G401.6 (cell line): ENCODE measurements around the gene ABHD5.

Experiments used
- FAIRE-seq: peaks from 2 replicates; lab custom pipeline; 2012; peaks lifted over from hg19 to GRCh38; lab: Jason Lieb, UNC

ABHD5 gene

DNA sequence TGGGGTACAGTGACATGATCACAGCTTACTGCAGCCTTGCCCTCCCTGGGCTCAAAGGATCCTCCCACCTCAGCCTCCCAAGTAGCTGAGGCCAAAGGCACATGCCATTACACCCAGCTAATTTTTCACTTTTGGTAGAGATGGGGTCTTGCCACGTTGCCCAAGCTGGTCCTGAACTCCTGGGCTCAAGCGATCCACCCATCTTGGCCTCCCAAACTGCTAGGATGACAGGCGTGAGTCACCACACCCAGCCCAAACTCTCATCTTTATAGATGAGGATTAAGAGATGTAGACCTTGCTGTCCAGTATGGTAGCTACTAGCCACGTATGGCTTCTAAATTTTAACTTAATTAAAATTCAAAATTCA, 4.4 kb upstream of the ABHD5 start:
- FAIRE-seq, result no peak

DNA sequence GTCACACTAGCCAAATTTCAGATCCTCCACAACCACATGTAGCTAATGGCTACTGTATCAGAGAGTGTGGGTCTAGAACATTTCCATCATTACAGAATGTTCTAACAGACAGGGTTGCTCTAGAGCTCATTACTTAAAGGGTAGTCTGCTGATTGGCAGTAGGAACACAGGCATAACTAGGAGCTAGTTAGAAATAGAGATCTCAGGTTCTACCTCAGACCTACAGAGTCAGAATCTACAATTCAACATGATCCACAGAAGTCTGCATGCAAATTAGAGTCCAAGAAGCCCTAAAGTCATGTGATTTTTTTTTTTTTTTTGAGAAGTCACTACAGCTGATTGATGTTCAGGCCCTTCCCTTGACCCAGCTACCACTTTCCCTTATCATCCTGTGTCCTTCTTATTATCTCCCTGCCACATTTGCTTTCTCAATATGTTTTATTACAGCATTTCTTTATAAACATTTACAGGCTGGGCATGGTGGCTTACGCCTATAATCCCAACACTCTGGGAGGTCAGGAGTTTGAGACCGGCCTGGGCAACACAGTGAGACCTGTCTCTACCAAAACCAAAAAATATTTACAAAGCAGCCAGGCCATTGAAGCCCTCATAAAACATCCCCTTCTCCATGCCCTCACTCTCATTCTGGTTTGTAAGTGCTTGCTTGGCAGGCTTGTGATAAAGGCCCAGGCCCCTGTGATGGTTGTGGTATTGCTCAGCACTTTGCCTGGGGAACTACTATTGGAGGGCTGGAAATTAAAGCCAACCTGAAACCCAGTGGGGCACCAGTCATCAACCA, 3.8 kb upstream of the ABHD5 start:
- no peak for FAIRE-seq

DNA sequence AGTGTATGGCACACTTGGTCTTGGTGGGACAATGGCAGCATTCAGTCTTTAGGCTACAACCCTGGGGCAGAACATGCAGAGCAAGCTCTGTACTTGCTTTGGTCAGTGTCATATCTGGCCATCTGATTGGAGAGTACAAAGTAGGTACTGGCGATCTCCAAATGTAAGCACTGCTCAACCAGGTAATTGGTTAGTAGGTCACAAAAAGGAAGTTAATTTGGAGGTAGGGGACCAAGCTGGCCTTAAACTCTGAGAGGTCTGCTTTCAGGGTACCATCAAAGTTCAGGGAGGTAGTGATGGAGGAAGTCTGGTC, 3.3 kb upstream of the ABHD5 start:
- FAIRE-seq, result no peak

DNA sequence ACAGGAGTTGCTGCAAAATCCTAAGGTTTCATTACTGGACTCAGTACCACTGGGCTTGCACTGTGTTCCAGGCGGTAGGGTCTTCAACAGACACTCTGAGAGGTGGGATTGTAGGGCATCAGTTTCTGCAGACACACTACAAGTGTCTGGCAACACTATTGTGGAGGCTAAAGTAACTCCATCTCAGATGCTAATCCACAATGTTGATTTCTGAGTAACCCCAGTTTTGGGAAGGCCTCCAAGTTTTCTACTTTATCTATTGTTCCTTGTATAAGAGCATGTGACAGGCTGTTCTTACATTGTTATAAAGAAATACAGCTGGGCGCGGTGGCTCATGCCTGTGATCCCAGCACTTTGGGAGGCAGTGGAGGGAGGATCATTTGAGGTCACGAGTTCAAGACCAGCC, 2.5 kb upstream of the ABHD5 start:
- no peak for FAIRE-seq

DNA sequence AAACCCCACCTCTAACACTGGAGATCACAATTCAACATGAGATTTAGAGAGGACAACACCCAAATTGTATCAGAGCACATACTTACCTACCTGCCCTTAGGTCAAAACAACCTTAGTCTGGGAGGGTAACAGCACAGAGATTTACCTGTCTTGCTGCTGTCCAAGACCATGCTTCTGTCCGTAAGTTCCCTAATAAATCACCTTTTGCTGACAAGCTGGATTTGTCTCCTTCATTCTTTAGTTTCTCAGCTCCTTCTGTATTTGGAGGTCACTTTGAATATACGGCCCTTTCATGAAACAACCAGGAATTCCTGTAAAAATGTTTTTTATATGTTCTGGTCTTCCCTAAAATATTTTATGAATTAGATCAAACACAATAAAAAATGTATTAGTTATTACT, 1.6 kb upstream of the ABHD5 start:
- FAIRE-seq, result no peak

DNA sequence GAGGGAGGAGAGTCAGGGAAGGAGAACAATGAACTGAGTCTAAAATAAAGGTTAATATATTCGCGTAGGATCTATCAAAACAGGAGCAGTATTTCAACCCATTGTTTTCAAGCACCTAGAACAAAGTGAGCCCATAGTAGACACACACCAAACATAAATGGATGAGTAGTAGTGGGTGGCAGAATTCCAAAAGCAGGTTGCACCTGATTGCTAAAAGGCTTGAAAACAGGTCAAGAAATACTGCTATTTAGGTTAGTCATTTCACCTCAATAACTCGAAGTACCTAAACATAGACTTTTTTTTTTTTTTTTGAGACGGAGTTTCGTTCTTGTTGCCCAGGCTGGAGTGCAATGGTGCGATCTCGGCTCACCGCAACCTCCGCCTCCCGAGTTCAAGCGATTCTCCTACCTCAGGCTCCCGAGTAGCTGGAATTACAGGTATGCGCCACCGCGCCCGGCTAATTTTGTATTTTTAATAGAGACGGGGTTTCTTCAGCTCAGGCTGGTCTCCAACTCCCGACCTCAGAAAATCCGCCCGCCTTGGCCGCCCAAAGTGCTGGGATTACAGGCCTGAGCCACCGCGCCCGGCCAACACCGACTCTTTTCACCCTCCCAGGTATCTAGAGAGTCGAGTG, 855 bp upstream of the ABHD5 start:
- no peak for FAIRE-seq

DNA sequence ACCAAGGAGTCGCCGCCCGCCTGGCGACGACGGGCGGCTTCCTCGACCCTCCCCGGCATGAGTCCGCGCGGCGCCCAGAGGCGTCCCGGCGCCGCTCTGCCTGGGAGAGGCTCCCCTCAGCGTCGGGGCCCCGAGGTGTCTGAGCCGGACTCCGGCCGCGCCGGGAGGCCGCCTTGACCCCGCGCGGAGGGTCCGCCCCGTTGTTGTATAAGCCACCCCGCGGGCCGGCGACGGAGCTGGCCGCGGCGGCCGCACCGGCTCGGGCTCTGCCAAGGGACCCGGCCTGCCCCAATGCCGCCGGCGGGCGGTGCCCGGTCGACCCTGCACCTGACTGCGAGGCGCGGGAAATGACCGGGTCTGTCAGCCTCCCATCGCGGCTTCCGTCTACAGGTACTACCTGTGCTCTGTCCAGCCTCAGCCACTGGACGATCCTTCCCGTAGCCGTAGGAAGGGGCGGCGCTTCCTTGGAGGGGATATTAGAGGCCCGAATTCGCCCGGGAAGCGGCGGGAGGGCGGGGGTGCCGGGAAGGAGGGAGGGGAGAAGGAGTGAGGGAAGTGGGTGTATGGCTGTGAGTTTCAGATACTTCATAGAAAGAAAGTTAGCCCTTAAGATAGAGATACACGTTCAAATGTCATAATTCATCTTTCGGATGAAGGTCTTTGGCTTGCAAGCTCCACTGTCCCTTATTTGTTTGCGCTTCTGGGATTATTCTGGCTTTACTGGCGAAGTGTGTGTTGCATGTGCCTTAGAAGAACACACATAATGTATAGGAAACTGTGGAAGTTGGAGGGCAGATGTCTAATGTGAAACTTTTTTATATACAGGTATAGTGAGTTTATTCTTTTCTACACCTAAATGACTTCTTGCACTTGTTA, 620 bp downstream of the ABHD5 start:
- no peak for FAIRE-seq

DNA sequence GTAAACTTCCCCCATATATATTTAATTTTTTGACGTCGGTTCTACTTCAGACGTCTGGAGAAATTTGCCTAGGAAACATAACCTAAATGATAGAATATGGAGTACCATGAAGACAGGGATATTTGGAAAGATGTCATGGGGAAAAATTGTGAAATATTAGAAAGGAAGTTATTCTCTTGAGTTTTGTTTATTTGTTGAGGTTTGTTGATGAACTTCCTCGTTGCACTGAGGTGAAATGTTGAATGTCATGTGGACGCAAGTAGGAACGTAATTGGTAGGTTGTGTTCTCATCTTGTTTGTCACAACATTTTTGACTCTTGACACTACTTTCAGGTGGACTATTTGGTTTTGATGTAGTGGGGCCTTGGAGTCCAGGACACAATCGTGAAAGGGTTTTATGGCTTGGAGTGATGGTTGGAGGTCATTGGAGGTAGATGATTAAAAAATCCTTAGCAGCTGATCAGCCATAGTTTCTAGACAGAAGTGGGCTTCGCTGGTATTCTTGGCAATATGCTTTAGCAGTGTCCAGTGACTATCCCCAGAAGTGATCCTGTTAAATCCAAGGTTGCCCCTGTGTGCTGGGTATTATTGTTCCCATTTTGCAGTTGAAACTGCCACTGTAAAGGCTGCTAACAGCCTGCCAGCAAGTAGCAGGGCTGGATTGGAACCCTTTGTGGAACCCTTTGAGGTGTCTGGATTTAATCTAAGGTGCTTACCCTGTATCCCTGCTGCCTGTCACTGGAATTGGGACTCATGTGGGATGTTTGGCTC, 1.5 kb downstream of the ABHD5 start:
- FAIRE-seq, result no peak

DNA sequence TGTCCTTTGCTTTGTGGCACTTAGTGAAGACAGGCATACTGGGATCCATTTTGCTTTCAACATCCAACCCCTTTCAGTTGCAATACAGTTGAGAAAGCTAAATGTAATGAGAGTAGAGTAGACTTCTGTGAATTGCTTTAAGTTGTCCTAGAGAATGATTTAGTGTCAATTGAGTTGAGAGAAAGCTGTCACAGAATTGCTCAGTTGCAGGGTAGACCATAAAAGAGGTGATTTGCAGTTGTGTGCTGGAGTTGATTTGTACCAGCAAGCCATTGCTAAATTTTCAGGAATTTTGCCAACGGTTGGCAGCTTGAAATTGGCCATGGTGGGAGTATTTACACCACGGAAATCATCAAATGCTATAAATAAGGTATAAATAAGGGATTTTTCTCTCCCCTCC, 2.2 kb downstream of the ABHD5 start:
- no peak for FAIRE-seq

DNA sequence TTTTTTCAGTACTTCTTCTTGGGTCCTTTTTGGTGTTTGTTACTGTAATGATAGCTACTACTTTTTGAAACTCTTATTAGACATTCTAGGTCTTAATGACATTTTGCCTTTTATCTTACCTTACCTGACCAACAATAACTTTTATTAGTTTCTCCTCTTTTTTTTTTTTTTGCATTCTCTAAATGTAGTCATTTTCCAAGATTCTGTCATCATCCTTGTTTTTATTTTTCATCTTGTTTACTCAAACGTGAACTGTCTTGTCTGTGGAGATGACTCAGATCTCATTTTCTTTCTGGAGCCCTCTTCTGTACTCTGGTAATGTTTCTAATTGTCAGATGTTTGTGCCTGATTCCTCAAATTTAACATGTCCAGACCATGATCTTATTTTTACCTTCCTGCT, 2.9 kb downstream of the ABHD5 start:
- FAIRE-seq, result no peak

DNA sequence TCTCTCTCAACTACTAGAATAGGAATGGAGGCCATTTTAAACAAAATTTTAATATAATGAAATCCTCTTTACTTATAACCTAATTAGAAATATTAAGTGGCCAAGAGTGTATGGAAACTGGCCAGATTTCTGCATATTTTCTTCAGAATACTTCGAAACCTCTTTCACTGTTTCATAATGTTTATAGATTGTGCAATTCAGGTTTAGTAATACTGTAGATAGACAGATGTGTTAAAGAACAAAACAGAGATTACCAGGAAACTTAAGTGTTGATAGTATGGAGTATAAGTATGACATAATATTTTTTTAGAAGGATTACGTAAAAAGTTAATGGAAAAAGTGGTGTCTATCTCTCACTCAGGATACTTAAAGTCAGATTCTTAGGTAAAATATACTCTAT, 4.7 kb downstream of the ABHD5 start:
- FAIRE-seq, result no peak

DNA sequence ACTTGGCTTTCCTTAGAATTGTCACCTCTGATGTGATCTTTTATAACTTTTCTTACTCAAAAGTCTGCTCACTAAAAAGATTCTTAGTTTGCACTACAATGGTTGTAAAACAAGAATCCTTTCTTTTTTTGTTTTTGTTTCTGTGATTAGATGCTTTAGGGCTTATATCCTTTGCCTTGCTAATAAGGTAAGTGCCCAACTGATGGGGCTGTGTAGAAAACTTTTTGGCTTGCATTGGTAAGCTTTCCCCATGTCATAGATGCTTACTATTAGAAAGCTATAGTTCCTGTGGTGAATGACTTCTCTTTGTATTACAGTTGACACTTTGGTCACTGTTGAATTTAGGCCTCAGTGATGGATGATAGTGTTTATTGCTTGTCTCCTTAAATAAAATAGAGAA, 5.1 kb downstream of the ABHD5 start:
- FAIRE-seq, result no peak

DNA sequence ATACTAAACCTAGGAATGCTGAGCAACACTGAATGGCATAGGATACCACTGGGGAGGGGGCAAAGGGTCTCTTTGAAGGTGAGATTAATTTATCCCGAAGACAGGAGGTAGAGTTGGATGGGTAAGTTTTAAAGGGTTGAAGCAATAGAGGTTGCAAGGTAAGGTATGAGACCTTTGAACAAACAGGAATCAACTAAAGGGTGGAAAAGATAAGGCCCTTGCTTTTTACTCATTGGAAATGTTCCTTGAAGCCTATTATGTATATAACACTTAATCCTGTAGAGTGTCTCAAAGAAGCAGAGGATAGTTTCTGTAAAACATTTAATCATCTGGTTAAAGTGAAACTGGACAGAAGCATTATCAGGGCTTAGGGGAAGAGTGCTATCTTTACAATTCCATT, 5.7 kb downstream of the ABHD5 start:
- FAIRE-seq, result no peak

DNA sequence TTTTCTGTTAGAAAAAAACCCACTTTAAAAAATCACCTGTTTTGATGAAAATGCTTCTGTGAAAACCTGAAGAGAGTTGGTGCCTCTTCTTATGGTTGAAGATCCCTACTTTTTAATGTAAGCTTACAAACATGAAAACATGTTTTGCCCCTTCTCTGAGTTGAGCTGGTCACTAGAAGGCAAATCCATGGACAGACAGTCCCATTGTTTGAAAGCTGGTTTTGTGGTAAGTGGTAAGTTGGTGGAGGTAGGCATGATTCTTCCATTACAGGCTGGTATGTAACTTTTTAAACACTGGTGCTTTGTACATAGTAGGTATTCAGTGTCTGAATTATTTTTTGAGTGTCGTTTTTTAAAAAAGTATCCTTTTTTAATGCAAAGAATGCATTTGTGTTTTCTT, 6.1 kb downstream of the ABHD5 start:
- FAIRE-seq, result no peak

DNA sequence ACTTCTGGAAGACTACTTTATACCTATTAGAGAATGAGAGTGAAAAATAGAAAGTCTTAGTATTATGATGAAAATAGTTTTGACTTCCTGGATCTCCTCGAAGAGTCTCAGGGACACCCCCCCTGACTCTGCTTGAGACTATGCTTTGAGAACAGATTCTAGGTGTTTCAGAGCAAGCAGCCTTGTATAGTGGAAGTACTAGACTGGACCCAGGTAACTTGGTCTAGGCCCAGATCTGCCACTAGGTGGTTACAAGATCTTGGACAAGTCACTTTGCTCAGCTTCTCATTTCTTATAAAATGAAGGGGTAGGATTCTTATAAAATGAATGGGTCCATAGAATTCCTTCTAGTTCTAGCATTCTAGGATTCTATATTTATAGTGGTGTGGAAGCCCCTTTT, 9.1 kb downstream of the ABHD5 start:
- FAIRE-seq, result no peak

DNA sequence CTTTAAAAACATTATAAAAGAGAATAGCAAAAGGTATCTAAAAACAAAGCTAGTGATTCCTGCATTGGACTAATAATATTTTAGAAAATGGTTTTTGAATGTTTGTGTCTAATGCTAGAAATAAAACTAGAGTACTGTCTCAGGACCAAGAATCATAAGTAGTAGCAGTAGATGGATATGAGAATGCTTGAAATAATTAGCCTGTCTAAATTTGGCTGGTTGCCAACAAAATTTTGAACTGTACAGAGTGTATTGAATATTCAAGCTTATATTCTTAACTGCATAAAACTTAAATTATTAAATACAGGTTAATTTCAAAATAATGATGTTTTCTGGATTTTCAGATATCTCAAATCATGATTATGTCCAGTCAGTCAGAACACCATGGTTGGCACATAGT, 14.0 kb downstream of the ABHD5 start:
- no peak for FAIRE-seq

DNA sequence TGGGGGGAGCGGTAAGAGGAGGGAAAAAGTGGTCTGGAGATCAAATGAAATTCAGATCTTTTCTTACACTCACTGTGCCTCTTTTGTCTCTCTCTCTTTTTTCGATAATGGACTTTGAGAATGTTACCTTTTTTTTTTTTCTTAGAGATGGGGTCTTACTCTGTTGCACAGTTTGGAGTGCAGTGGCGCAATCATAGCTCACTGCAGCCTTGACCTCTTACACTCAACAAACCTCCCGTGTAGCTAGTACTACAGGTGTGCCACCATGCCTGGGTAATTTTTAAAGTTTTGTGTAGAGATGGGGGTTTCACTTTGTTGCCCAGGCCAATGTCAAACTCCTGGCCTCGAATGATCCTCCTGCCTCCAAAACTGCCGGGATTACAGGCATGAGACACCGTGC, 15.6 kb downstream of the ABHD5 start:
- no peak for FAIRE-seq

DNA sequence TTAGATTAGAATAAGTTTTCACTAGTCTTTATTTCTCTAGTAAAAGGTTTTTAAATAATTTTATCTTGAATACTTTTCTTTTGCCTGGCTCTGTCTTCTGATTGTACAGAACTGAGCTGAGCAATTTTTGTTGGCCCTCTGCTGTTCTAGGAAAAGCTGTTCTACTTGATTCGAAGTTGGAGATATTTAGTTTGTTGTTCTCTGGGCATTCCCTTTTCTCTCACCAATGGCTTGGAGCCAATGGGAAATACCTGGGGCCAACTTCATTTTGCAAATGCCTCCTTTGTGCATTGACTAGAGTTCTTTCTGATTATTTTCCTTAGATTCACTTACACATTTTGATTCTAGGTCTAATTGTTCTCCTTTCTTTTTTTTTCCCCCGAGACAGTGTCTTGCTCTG, 16.5 kb downstream of the ABHD5 start:
- no peak for FAIRE-seq

DNA sequence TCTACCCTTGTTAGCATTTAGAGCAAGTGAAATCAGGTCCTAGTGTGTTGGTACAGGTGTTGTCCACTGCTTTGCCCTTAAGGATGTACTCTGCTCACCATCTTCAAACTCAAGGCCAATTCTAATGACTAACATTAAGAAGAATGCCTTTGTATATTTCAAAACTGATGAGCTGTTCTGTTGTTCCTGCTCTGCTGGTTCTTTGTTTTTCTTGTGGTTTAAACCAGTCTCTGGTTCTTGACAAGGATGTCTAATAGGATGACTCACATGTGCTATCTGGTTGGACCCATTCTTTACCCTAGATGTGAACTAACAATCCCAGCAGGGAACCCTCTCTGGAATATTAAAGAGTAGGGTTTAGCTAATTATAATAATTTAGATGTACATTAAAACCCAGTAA, 17.3 kb downstream of the ABHD5 start:
- FAIRE-seq, result no peak

DNA sequence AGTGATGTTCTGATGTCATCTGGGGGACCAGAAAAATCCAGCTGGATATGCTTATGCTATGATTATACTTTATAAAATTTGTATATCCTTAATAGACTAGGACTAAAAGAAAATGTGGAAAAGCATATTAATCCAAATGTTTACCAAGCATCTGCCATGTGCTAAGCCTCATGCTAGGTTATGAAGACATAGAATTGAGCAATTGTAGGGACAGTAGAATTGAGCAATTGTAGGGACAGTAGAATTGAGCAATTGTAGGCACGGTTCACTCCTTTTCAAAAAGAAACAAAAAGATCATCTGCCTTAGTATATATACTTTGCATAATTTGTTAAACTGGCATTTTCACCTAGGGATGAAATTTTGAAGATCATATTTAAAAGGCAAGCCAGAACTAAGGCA, 18.3 kb downstream of the ABHD5 start:
- no peak for FAIRE-seq

DNA sequence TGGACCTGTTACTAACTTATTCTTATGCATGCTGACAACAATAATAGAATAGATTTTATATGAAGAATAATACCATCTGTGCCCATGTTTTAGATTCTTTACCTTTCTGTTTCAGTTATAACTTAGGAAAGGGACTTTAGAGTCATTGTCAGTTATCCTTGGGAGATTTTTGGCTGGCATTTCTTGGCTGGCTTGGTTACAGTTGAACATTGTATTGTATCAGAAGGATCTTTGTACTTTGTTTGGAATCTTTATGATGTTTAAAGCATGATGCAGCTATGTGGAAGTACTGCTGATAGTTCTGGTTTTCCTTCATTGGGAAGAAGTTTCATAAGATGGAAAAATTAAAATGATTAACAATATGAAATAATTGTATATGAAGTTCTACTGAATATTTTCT, 19.9 kb downstream of the ABHD5 start:
- FAIRE-seq, result no peak

DNA sequence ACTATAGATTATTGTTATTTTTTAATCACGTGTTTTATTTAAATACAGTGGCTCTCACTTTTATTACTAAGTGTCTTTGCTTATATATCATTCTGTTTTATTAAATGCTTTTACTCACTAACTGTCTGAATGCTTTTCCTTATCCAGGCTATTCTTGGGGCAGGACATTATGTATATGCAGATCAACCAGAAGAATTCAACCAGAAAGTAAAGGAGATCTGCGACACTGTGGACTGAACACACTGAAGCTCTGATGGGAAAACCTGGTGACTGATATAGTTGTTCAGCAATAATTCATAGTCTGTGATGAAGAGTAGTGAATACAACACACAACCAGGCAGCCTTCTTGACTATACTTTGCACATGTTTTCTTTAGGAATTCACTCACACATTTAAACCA, 27.6 kb downstream of the ABHD5 start:
- no peak for FAIRE-seq
